GM18870 (cell line): ENCODE data around the gene AMBRA1.

Experiments used
- ATAC-seq: cut with Tn5 transposase; IDR thresholded peaks from one replicate; pipeline ENCODE4 v1.9.1; 2021; ENCODE audit warnings: moderate library complexity; ENCODE audit not compliant: unreplicated experiment

Gene AMBRA1

GRCh38 chr11:46475926-46476545, 117.8 kb downstream of the AMBRA1 start:
- no peak for ATAC-seq

GRCh38 chr11:46475051-46475925, 118.5 kb downstream of the AMBRA1 start:
- ATAC-seq, result no peak

GRCh38 chr11:46472662-46472994, 121.2 kb downstream of the AMBRA1 start:
- ATAC-seq, result no peak

GRCh38 chr11:46471943-46472661, 121.7 kb downstream of the AMBRA1 start:
- no peak for ATAC-seq

GRCh38 chr11:46469926-46470325, 123.9 kb downstream of the AMBRA1 start:
- no peak for ATAC-seq

- ATAC-seq, result no peak
Observed at GRCh38 chr11:46465683-46466082, 128.1 kb downstream of the AMBRA1 start.

GRCh38 chr11:46463701-46464421, 130.0 kb downstream of the AMBRA1 start:
- no peak for ATAC-seq

GRCh38 chr11:46461461-46461927, 132.3 kb downstream of the AMBRA1 start:
- no peak for ATAC-seq

GRCh38 chr11:46458491-46458890, 135.3 kb downstream of the AMBRA1 start:
- no peak for ATAC-seq

GRCh38 chr11:46457659-46458424, 136.0 kb downstream of the AMBRA1 start:
- ATAC-seq, result no peak

GRCh38 chr11:46457021-46457420, 136.8 kb downstream of the AMBRA1 start:
- no peak for ATAC-seq

GRCh38 chr11:46456269-46457001, 137.4 kb downstream of the AMBRA1 start:
- ATAC-seq, result no peak

GRCh38 chr11:46455834-46456233, 138.0 kb downstream of the AMBRA1 start:
- ATAC-seq, result no peak

GRCh38 chr11:46452918-46453517, 140.8 kb downstream of the AMBRA1 start:
- no peak for ATAC-seq

GRCh38 chr11:46451759-46452158, 142.1 kb downstream of the AMBRA1 start:
- ATAC-seq, result no peak

GRCh38 chr11:46450846-46451477, 142.9 kb downstream of the AMBRA1 start:
- no peak for ATAC-seq

- no peak for ATAC-seq
Observed at GRCh38 chr11:46447544-46447943, 146.3 kb downstream of the AMBRA1 start.

- no peak for ATAC-seq
Observed at GRCh38 chr11:46445920-46446771, 147.7 kb downstream of the AMBRA1 start.
